Activated CD4-positive, alpha-beta T cell treated with anti-CD3 and anti-CD28 coated beads, Interleukin-2, Interleukin-4, amounts not matched to agents 100 ng/mL and 50 ng/mL, durations not matched to agents 16 hours and 8 hours (primary cell): ENCODE measurements around the gene ANXA4.

Experiments used
- DNase-seq: peaks from one replicate; pipeline ENCODE4 v3.0.0-alpha.2; 2020; ENCODE audit warnings: low spot score

The ANXA4 gene

GRCh38 chr2:69847068-69847828 is 105.3 kb downstream of the ANXA4 start:
- no peak for DNase-seq

GRCh38 chr2:69848186-69848790 is 106.4 kb downstream of the ANXA4 start:
- DNase-seq, result no peak

DNA sequence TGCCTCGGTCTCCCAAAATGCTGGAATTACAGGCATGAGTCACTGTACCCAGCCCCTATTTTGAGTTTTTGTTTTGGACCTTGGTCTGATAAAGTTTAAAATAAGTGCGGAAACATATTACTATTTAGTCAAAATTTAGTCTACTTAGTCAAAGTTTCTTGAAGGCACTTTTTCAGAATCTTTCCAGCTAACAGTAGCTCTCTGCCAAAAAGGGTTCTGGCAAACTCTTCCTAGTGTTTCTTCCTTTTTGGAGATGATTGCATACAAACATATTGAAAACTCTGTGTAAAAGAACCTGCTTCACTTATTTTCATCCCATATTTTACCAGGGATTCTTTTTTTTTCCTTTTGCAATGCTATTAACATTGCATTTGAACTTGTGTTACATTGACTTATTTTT is 116.3 kb downstream of the ANXA4 start:
- no peak for DNase-seq

GRCh38 chr2:69863298-69863697 is 121.4 kb downstream of the ANXA4 start:
- no peak for DNase-seq
